ENCODE measurements around the gene TRIM51. TPM values are rescaled to one million over a fixed set of nuclear protein-coding genes. Genes with fewer than 3 reads are reported as not detected.
"Not testable (repeated sequence)": the region's sequence is repeated elsewhere in the genome, so short reads cannot be mapped to it uniquely, and the experiment has no call there.

Gene TRIM51
- total RNA-seq, 1 experiment from 2014 or later = not detected

- no TSS peak for BruUV-seq (replicated peaks)
- Histone ChIP-seq H3K27me3 (replicated peaks; ENCODE audit: insufficient read depth, low read depth, low read length, poor library complexity) (no peaks in the 10 kb centered on the region), H3K4me3 (ENCODE audit: low read depth, low read length, poor library complexity, severe bottlenecking) (no peak overlapping the region), H3K9me3 (ENCODE audit: low read depth, low read length, poor library complexity, severe bottlenecking) (no peaks in the 10 kb centered on the region), H3K4me1 (ENCODE audit: insufficient read depth, low read length, poor library complexity, severe bottlenecking) (no peaks in the 10 kb centered on the region), H3K36me3 (ENCODE audit: insufficient read depth, low read length, poor library complexity, severe bottlenecking) (no peaks in the 10 kb centered on the region), H3K27ac (ENCODE audit: low read depth, low read length, poor library complexity, severe bottlenecking) (no peak overlapping the region)
- TF ChIP-seq CTCF (conservative IDR thresholded peaks at IDR 0.05; ENCODE audit: low read depth, low read length) = no peak
- no peak for TF ChIP-seq EZH2 (IDR thresholded peaks at IDR 0.05; ENCODE audit: borderline replicate concordance, low read depth, low read length, poor library complexity, severe bottlenecking)
- no peak for DNase-seq (ENCODE audit: low spot score)
- CTCF ChIA-PET = no interaction called here
- intact Hi-C loops (cut with micrococcal nuclease; ENCODE audit: unreplicated experiment) = no loop called here
- POLR2A ChIA-PET (ENCODE audit: low non-redundant PET) = no interaction called here
These were observed 34.1 kb upstream of the TRIM51 start for GRCh38 chr11:55849037-55849436.

- Histone ChIP-seq H3K9me3 (ENCODE audit: low read depth, low read length, poor library complexity, severe bottlenecking) (no peaks in the 10 kb centered on the region), H3K27me3 (replicated peaks; ENCODE audit: insufficient read depth, low read depth, low read length, poor library complexity) (no peaks in the 10 kb centered on the region), H3K4me1 (ENCODE audit: insufficient read depth, low read length, poor library complexity, severe bottlenecking) (no peaks in the 10 kb centered on the region), H3K36me3 (ENCODE audit: insufficient read depth, low read length, poor library complexity, severe bottlenecking) (no peaks in the 10 kb centered on the region), H3K27ac (ENCODE audit: low read depth, low read length, poor library complexity, severe bottlenecking) (no peak overlapping the region), H3K4me3 (ENCODE audit: low read depth, low read length, poor library complexity, severe bottlenecking) (no peak overlapping the region)
- ChIA-PET POLR2A (ENCODE audit: low non-redundant PET) (no interaction called here), CTCF (no interaction called here)
- intact Hi-C loops (cut with micrococcal nuclease; ENCODE audit: unreplicated experiment) = no loop called here
- no TSS peak for BruUV-seq (replicated peaks)
- TF ChIP-seq CTCF (conservative IDR thresholded peaks at IDR 0.05; ENCODE audit: low read depth, low read length) = no peak
- no peak for TF ChIP-seq EZH2 (IDR thresholded peaks at IDR 0.05; ENCODE audit: borderline replicate concordance, low read depth, low read length, poor library complexity, severe bottlenecking)
- no peak for DNase-seq (ENCODE audit: low spot score)
These were observed 31.0 kb upstream of the TRIM51 start for GRCh38 chr11:55852141-55852540.

GRCh38 chr11:55854704-55855103 is 28.4 kb upstream of the TRIM51 start:
- intact Hi-C loops (cut with micrococcal nuclease; ENCODE audit: unreplicated experiment) = no loop called here
- no peaks in the 10 kb centered on the region for H3K27me3 ChIP-seq (replicated peaks; ENCODE audit: insufficient read depth, low read depth, low read length, poor library complexity)
- no peaks in the 10 kb centered on the region for H3K36me3 ChIP-seq (ENCODE audit: insufficient read depth, low read length, poor library complexity, severe bottlenecking)
- no peak overlapping the region for H3K27ac ChIP-seq (ENCODE audit: low read depth, low read length, poor library complexity, severe bottlenecking)
- H3K9me3 ChIP-seq (ENCODE audit: low read depth, low read length, poor library complexity, severe bottlenecking) = no peaks in the 10 kb centered on the region
- POLR2A ChIA-PET (ENCODE audit: low non-redundant PET) = no interaction called here
- H3K4me1 ChIP-seq (ENCODE audit: insufficient read depth, low read length, poor library complexity, severe bottlenecking) = no peaks in the 10 kb centered on the region
- CTCF ChIA-PET = no interaction called here
- TF ChIP-seq CTCF (conservative IDR thresholded peaks at IDR 0.05; ENCODE audit: low read depth, low read length) = no peak
- no peak for TF ChIP-seq EZH2 (IDR thresholded peaks at IDR 0.05; ENCODE audit: borderline replicate concordance, low read depth, low read length, poor library complexity, severe bottlenecking)
- BruUV-seq (replicated peaks) = no TSS peak
- no peak for DNase-seq (ENCODE audit: low spot score)
- H3K4me3 ChIP-seq (ENCODE audit: low read depth, low read length, poor library complexity, severe bottlenecking) = no peak overlapping the region

GRCh38 chr11:55867354-55867753 is 15.7 kb upstream of the TRIM51 start:
- intact Hi-C loops (cut with micrococcal nuclease; ENCODE audit: unreplicated experiment); DNase-seq (ENCODE audit: low spot score); BruUV-seq (replicated peaks); CTCF ChIA-PET; H3K27me3 ChIP-seq (replicated peaks; ENCODE audit: insufficient read depth, low read depth, low read length, poor library complexity); H3K9me3 ChIP-seq (ENCODE audit: low read depth, low read length, poor library complexity, severe bottlenecking); POLR2A ChIA-PET (ENCODE audit: low non-redundant PET); H3K4me1 ChIP-seq (ENCODE audit: insufficient read depth, low read length, poor library complexity, severe bottlenecking); H3K4me3 ChIP-seq (ENCODE audit: low read depth, low read length, poor library complexity, severe bottlenecking); H3K36me3 ChIP-seq (ENCODE audit: insufficient read depth, low read length, poor library complexity, severe bottlenecking); H3K27ac ChIP-seq (ENCODE audit: low read depth, low read length, poor library complexity, severe bottlenecking): not testable (repeated sequence)

GRCh38 chr11:55872731-55873130 is 10.4 kb upstream of the TRIM51 start:
- H3K27me3 ChIP-seq (replicated peaks; ENCODE audit: insufficient read depth, low read depth, low read length, poor library complexity); H3K36me3 ChIP-seq (ENCODE audit: insufficient read depth, low read length, poor library complexity, severe bottlenecking); POLR2A ChIA-PET (ENCODE audit: low non-redundant PET); intact Hi-C loops (cut with micrococcal nuclease; ENCODE audit: unreplicated experiment); BruUV-seq (replicated peaks); H3K9me3 ChIP-seq (ENCODE audit: low read depth, low read length, poor library complexity, severe bottlenecking); CTCF ChIA-PET; H3K27ac ChIP-seq (ENCODE audit: low read depth, low read length, poor library complexity, severe bottlenecking); H3K4me3 ChIP-seq (ENCODE audit: low read depth, low read length, poor library complexity, severe bottlenecking); DNase-seq (ENCODE audit: low spot score); H3K4me1 ChIP-seq (ENCODE audit: insufficient read depth, low read length, poor library complexity, severe bottlenecking): not testable (repeated sequence)

- CTCF ChIA-PET = not testable (repeated sequence)
These were observed 10.0 kb upstream of the TRIM51 start for GRCh38 chr11:55873146-55873545.

More at GRCh38 chr11:55873146-55873545, 10.0 kb upstream of the TRIM51 start:
- intact Hi-C loops (cut with micrococcal nuclease; ENCODE audit: unreplicated experiment); H3K27ac ChIP-seq (ENCODE audit: low read depth, low read length, poor library complexity, severe bottlenecking); H3K27me3 ChIP-seq (replicated peaks; ENCODE audit: insufficient read depth, low read depth, low read length, poor library complexity); H3K36me3 ChIP-seq (ENCODE audit: insufficient read depth, low read length, poor library complexity, severe bottlenecking); H3K9me3 ChIP-seq (ENCODE audit: low read depth, low read length, poor library complexity, severe bottlenecking); H3K4me1 ChIP-seq (ENCODE audit: insufficient read depth, low read length, poor library complexity, severe bottlenecking); BruUV-seq (replicated peaks); H3K4me3 ChIP-seq (ENCODE audit: low read depth, low read length, poor library complexity, severe bottlenecking); DNase-seq (ENCODE audit: low spot score); POLR2A ChIA-PET (ENCODE audit: low non-redundant PET): not testable (repeated sequence)
